ENCODE measurements around the gene GALNT10. TPM values are rescaled to one million over a fixed set of nuclear protein-coding genes. Genes with fewer than 3 reads are reported as not detected.

GALNT10 gene
- total and polyA plus RNA-seq, 8 donors, result 5.3 to 76.4 (median 27.4) TPM

GRCh38 chr5:154214371-154215106 is 24.0 kb downstream of the GALNT10 start:
- Histone ChIP-seq H3K36me3 (peaks cover 0 to 18% (median 10%) of the 10 kb centered on the region in 4 donors), H3K4me3 (no peak overlapping the region), H3K27me3 (no peaks in the 10 kb centered on the region), H3K4me1 (peaks cover 0 to 44% (median 24%) of the 10 kb centered on the region in 4 donors), H3K27ac (peak overlapping the region in 2 of 5 donors; percentile 27 to 52), H3K9me3 (no peaks in the 10 kb centered on the region)
- TF ChIP-seq POLR2A (IDR thresholded peaks at IDR 0.05) (no peak), POLR2AphosphoS5 (IDR thresholded peaks at IDR 0.05) (no peak), EP300 (IDR thresholded peaks at IDR 0.05) (no peak), CTCF (IDR thresholded peaks at IDR 0.05) (no peak)
- 51 to 69% (median 67%) methylated on average over 5 of the region's 5 CpGs for WGBS, 5 donors
- no peak for DNase-seq
- intact Hi-C loops (cut with DNase I; ENCODE audit: low total_unique reads), result no loop called here

- H3K36me3 ChIP-seq, result peaks cover 0 to 19% (median 14%) of the 10 kb centered on the region in 4 donors
- no peaks in the 10 kb centered on the region for H3K9me3 ChIP-seq
- no peaks in the 10 kb centered on the region for H3K27me3 ChIP-seq
- no peak for TF ChIP-seq CTCF (IDR thresholded peaks at IDR 0.05)
- no peak for TF ChIP-seq POLR2AphosphoS5 (IDR thresholded peaks at IDR 0.05)
- TF ChIP-seq EP300 (IDR thresholded peaks at IDR 0.05), result no peak
- no peak for TF ChIP-seq POLR2A (IDR thresholded peaks at IDR 0.05)
- intact Hi-C loops (cut with DNase I; ENCODE audit: low total_unique reads), result no loop called here
- H3K4me3 ChIP-seq, result no peak overlapping the region
- H3K4me1 ChIP-seq, result peaks cover 3 to 47% (median 29%) of the 10 kb centered on the region in 4 donors
- 74 to 89% (median 81%) methylated on average over 2 of the region's 2 CpGs for WGBS, 5 donors
- H3K27ac ChIP-seq, result peak overlapping the region in 2 of 5 donors; percentile 27 to 52
- no peak for DNase-seq
Measured at GRCh38 chr5:154215571-154216325, 25.2 kb downstream of the GALNT10 start.

- TF ChIP-seq EP300 (IDR thresholded peaks at IDR 0.05), result no peak
- no peak for TF ChIP-seq CTCF (IDR thresholded peaks at IDR 0.05)
- no peak for TF ChIP-seq POLR2A (IDR thresholded peaks at IDR 0.05)
- no peak for TF ChIP-seq POLR2AphosphoS5 (IDR thresholded peaks at IDR 0.05)
- no peaks in the 10 kb centered on the region for H3K9me3 ChIP-seq
- no peaks in the 10 kb centered on the region for H3K27me3 ChIP-seq
- H3K36me3 ChIP-seq, result peaks cover 0 to 12% (median 7%) of the 10 kb centered on the region in 4 donors
- peak overlapping the region in 2 of 5 donors; percentile 4 to 35 for H3K27ac ChIP-seq
- 83 to 97% (median 93%) methylated on average over 4 of the region's 4 CpGs for WGBS, 5 donors
- no peak overlapping the region for H3K4me3 ChIP-seq
- DNase-seq, result no peak
- peaks cover 10 to 58% (median 43%) of the 10 kb centered on the region in 4 donors for H3K4me1 ChIP-seq
- intact Hi-C loops (cut with DNase I; ENCODE audit: low total_unique reads), result no loop called here
Measured at GRCh38 chr5:154217462-154217861, 26.9 kb downstream of the GALNT10 start.

GRCh38 chr5:154218786-154219185 is 28.3 kb downstream of the GALNT10 start:
- Histone ChIP-seq H3K27me3 (no peaks in the 10 kb centered on the region), H3K4me1 (peaks cover 10 to 54% (median 39%) of the 10 kb centered on the region in 4 donors), H3K4me3 (no peak overlapping the region), H3K9me3 (no peaks in the 10 kb centered on the region), H3K36me3 (peaks cover 0 to 12% (median 7%) of the 10 kb centered on the region in 4 donors), H3K27ac (peak overlapping the region in 1 of 5 donors; percentile 35)
- TF ChIP-seq CTCF (IDR thresholded peaks at IDR 0.05), result no peak
- TF ChIP-seq POLR2AphosphoS5 (IDR thresholded peaks at IDR 0.05), result no peak
- no peak for TF ChIP-seq EP300 (IDR thresholded peaks at IDR 0.05)
- no peak for TF ChIP-seq POLR2A (IDR thresholded peaks at IDR 0.05)
- intact Hi-C loops (cut with DNase I; ENCODE audit: low total_unique reads), result no loop called here
- 89 to 94% (median 92%) methylated on average over 8 of the region's 8 CpGs for WGBS, 5 donors
- DNase-seq, result no peak

All from stomach (tissue), 9 donors.